Hippocampal formation (tissue), 2 donors: ENCODE results near the gene PFKFB4.
"Not testable (repeated sequence)": the region's sequence is repeated elsewhere in the genome, so short reads cannot be mapped to it uniquely, and the experiment has no call there.

Experiments
- DNase-seq, 2 donors: peaks; one replicate each; lab custom pipeline; 2025; lab: John Stamatoyannopoulos, UW

The PFKFB4 gene

GRCh38 chr3:48558493-48559134 is 2.0 kb upstream of the PFKFB4 start:
- no peak for DNase-seq

GRCh38 chr3:48555949-48556795 is 431 bp downstream of the PFKFB4 start:
- no peak for DNase-seq

- no peak for DNase-seq
These were observed 1.2 kb downstream of the PFKFB4 start for GRCh38 chr3:48555231-48555948.

DNA sequence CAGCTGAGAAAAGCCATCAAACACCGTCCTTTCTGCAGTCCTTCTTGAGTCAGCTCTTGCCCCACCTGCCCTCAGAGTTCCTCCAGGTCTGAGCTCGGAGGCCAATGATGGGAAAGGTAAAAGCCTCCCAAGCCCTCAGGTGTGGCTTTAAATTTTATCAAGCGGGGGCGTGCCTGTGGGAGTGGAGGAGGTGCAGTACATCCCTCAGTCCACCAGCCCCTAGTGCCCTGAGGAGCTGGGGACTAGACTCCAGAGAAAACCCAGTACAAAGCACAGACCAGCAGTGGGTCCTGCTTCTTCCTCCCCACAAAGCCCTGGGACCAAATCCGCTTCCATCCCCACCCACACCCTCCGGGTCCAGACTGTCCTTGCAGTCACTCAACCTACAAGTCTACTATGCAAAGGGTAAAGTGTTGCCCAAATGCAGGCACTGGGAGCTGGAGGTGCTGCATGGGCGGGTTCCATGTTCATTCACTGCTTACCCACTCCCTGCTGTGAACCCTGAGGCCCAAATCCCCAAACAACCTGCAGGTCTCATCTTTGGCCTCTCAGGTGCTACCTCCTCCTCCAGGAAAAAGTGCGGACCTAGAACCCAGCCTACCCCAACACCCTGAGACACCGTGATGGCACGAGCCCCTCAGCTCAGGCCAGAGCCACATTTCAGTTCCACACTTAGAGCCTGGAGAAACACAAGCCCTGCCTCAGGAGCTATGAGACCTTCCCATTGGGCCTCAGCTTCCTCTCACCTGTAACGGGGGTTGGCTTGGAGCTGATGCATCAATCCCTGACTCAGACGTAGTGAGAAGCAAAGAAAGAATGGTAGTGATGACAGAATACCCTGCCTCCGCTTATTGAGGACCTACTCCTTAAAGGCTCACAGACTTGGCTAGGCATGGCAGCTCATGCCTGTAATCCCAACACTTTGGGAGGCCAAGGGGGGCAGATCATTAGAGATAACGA is 2.4 kb downstream of the PFKFB4 start:
- no peak for DNase-seq

- DNase-seq, result no peak
These were observed 3.2 kb downstream of the PFKFB4 start for GRCh38 chr3:48553361-48553760.

- DNase-seq, result no peak
These were observed 4.3 kb downstream of the PFKFB4 start for GRCh38 chr3:48552111-48552951.

DNA sequence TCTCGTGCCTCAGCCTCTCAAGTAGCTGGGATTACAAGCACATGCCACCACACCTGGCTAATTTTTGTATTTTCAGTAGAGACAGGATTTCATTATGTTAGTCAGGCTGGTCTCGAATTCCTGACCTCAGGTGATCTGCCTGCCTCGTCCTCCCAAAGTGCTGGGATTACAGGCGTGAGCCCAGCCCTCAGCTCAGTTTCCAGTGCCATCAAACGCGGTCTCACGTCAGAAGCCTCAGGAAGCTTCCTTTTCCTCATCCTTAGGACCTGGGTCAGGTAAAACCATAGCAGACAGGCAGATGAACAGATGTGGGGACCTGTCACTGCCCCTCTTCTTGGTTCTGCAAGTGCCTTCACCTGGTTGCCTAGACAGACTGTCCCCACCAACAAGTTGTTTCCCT is 5.0 kb downstream of the PFKFB4 start:
- not testable (repeated sequence) for DNase-seq

GRCh38 chr3:48548729-48549705 is 7.6 kb downstream of the PFKFB4 start:
- peak; percentile 83 to 84 for DNase-seq

GRCh38 chr3:48548126-48548525 is 8.5 kb downstream of the PFKFB4 start:
- no peak for DNase-seq

DNA sequence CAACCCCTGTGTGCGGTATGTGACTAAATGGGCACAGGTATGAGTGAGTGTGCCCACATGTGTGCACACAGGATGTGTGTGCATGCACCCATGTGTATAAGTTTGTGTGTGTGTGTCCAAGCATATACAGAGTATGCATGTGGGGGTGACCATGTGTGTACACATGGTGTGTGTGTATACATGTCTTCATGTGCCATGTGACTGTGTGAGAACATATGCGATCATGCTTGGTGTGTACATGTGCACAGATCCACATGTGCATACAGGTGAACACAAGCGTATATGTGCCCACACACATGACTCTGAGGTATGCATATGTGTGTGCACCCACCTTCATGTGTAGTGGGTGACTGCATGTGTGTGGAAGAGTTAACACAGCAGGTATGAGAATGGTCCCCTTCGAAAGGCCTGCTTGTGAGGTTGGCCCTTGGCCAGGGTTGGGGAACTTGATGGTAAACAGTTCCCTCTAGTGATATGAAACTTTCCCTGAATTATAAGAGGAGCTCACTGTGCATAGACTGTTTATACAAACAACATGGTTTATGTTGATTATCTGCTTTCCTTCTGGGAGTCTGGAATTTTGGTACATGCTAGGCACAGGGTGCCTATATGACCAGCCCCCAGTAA is 10.3 kb downstream of the PFKFB4 start:
- DNase-seq, result peak in 1 of 2 donors; percentile 8

- no peak for DNase-seq
These were observed 12.5 kb downstream of the PFKFB4 start for GRCh38 chr3:48544141-48544540.

- peak in 1 of 2 donors; percentile 45 for DNase-seq
These were observed 13.2 kb downstream of the PFKFB4 start for GRCh38 chr3:48543271-48543866.

- DNase-seq, result no peak
These were observed 18.2 kb downstream of the PFKFB4 start for GRCh38 chr3:48538451-48538850.

- no peak for DNase-seq
These were observed 19.8 kb downstream of the PFKFB4 start for GRCh38 chr3:48536785-48537184.

- no peak for DNase-seq
These were observed 20.5 kb downstream of the PFKFB4 start for GRCh38 chr3:48536116-48536515.

DNA sequence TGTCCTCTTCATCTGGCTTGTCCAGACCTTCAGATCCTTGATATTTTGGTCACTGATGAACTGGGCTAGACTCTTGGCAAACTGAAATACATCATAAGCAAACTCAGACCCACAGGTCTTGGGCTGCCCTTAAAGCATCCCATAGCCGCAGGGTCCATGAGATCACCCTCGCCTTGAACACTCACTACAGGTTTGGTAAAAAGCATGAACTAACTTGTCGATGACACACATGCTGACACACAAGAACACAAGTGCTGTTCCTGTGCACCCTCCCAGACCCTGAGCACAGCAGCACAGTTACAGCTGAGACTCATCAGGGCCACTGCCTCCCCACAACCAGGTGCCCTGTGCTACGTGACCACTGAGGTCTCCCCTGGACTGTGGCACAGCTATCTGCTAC is 21.0 kb downstream of the PFKFB4 start:
- no peak for DNase-seq

GRCh38 chr3:48532977-48533337 is 23.6 kb downstream of the PFKFB4 start:
- no peak for DNase-seq

- peak; percentile 9 to 84 for DNase-seq
These were observed 24.2 kb downstream of the PFKFB4 start for GRCh38 chr3:48532271-48532976.
